Endometrial microvascular endothelial cells (primary cell): Measurements from ENCODE around the gene FOXO3. TPM values are rescaled to one million over a fixed set of nuclear protein-coding genes. Genes with fewer than 3 reads are reported as not detected.
"Not testable (repeated sequence)": the region's sequence is repeated elsewhere in the genome, so short reads cannot be mapped to it uniquely, and the experiment has no call there.

Experiments used
- in situ Hi-C: cut with HindIII; loops from 2 replicates; pipeline ENCODE4 v1.10.0; 2017; ENCODE audit warnings: low sequenced_read_pairs, low pct_unique_long_range_greater_than_20kb; ENCODE audit errors: inconsistent ontology term
- total RNA-seq: library from RNA; depleted of rRNA; stranded (reverse); fragments of >200 nt; gene quantifications from one replicate; pipeline ENCODE4 v1.2.3, GENCODE V29; 2015; ENCODE audit errors: inconsistent ontology term

Gene FOXO3
- total RNA-seq, 1 donor from 2014 or later = 12.8 TPM

GRCh38 chr6:108667993-108668392, 107.3 kb downstream of the FOXO3 start:
- in situ Hi-C loops = no loop called here

- in situ Hi-C loops = no loop called here
Observed at GRCh38 chr6:108669673-108670072, 109.0 kb downstream of the FOXO3 start.

GRCh38 chr6:108671175-108671574, 110.5 kb downstream of the FOXO3 start:
- in situ Hi-C loops = no loop called here

- in situ Hi-C loops = no loop called here
Observed at GRCh38 chr6:108671790-108672189, 111.1 kb downstream of the FOXO3 start.

GRCh38 chr6:108672641-108673040, 111.9 kb downstream of the FOXO3 start:
- in situ Hi-C loops = no loop called here

- in situ Hi-C loops = no loop called here
Observed at GRCh38 chr6:108673153-108673552, 112.4 kb downstream of the FOXO3 start.

GRCh38 chr6:108673602-108674001, 112.9 kb downstream of the FOXO3 start:
- in situ Hi-C loops = no loop called here

GRCh38 chr6:108675226-108676200, 114.8 kb downstream of the FOXO3 start:
- in situ Hi-C loops = no loop called here

- in situ Hi-C loops = no loop called here
Observed at GRCh38 chr6:108676555-108676954, 115.8 kb downstream of the FOXO3 start.

- in situ Hi-C loops = no loop called here
Observed at GRCh38 chr6:108677357-108677756, 116.6 kb downstream of the FOXO3 start.

GRCh38 chr6:108677894-108678293, 117.2 kb downstream of the FOXO3 start:
- in situ Hi-C loops = no loop called here

- in situ Hi-C loops = not testable (repeated sequence)
Observed at GRCh38 chr6:108680314-108680713, 119.6 kb downstream of the FOXO3 start.

GRCh38 chr6:108681721-108682120, 121.0 kb downstream of the FOXO3 start:
- in situ Hi-C loops = not testable (repeated sequence)

GRCh38 chr6:108682383-108683119, 121.8 kb downstream of the FOXO3 start:
- in situ Hi-C loops = not testable (repeated sequence)

- in situ Hi-C loops = not testable (repeated sequence)
Observed at GRCh38 chr6:108683976-108684375, 123.3 kb downstream of the FOXO3 start.

- in situ Hi-C loops = no loop called here
Observed at GRCh38 chr6:108684771-108685329, 124.1 kb downstream of the FOXO3 start.

GRCh38 chr6:108685970-108686369, 125.3 kb downstream of the FOXO3 start:
- in situ Hi-C loops = no loop called here

- in situ Hi-C loops = no loop called here
Observed at GRCh38 chr6:108686896-108687295, 126.2 kb downstream of the FOXO3 start.

- in situ Hi-C loops = no loop called here
Observed at GRCh38 chr6:108687921-108688320, 127.2 kb downstream of the FOXO3 start.
